ENCODE data around the gene DIAPH2. TPM values are rescaled to one million over a fixed set of nuclear protein-coding genes. Genes with fewer than 3 reads are reported as not detected.

DIAPH2 gene
- total RNA-seq, 4 donors from 2014 or later: 39.5 to 61.0 (median 56.5) TPM

DNA sequence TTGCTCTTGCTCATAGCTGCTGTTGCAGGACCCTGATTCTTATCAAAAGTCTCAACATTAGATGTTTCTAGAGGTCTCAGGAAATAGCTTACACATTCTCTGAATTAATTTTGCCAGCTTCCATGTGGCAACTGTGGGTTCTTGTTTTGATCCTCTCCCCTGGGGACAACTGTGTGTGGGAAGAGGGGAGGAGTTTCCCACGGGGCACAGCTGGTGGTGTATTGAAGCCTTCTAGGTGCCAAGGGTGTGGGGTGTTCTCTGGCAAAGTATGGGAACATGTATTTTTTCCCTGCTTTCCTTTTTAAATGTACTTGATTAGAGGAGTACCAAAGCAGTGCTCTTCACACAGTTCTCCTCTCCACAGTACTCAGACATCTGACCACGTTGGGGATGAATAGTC lies 411.7 kb downstream of the DIAPH2 start:
- intact Hi-C loops (cut with DNase I; ENCODE audit: low total_unique reads): no loop called here
- Histone ChIP-seq H3K4me1 (no peaks in the 10 kb centered on the region), H3K9me3 (no peaks in the 10 kb centered on the region), H3K36me3 (no peaks in the 10 kb centered on the region), H3K4me3 (no peak overlapping the region), H3K27me3 (no peaks in the 10 kb centered on the region), H3K27ac (no peak overlapping the region)
- DNase-seq: no peak
- in situ Hi-C loops (cut with MboI; ENCODE audit: low pct_ligation_motif_present in 1 of 4, low pct_unique_long_range_greater_than_20kb in 1 of 4, low sequenced_read_pairs in 3 of 4): no loop called here
- TF ChIP-seq, protein P1, sequence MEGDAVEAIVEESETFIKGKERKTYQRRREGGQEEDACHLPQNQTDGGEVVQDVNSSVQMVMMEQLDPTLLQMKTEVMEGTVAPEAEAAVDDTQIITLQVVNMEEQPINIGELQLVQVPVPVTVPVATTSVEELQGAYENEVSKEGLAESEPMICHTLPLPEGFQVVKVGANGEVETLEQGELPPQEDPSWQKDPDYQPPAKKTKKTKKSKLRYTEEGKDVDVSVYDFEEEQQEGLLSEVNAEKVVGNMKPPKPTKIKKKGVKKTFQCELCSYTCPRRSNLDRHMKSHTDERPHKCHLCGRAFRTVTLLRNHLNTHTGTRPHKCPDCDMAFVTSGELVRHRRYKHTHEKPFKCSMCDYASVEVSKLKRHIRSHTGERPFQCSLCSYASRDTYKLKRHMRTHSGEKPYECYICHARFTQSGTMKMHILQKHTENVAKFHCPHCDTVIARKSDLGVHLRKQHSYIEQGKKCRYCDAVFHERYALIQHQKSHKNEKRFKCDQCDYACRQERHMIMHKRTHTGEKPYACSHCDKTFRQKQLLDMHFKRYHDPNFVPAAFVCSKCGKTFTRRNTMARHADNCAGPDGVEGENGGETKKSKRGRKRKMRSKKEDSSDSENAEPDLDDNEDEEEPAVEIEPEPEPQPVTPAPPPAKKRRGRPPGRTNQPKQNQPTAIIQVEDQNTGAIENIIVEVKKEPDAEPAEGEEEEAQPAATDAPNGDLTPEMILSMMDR (IDR thresholded peaks at IDR 0.05): no peak
- no peak for TF ChIP-seq POLR2A (IDR thresholded peaks at IDR 0.05)
- no peak for TF ChIP-seq EP300 (IDR thresholded peaks at IDR 0.05; ENCODE audit: low read depth)
- no peak for TF ChIP-seq POLR2AphosphoS5 (IDR thresholded peaks at IDR 0.05)
- WGBS, 2 donors (ENCODE audit: low coverage in 1 of 2): 32% methylated on average over 2 of the region's 2 CpGs; no CpG with 5 or more reads in 1 of the 2 donors

DNA sequence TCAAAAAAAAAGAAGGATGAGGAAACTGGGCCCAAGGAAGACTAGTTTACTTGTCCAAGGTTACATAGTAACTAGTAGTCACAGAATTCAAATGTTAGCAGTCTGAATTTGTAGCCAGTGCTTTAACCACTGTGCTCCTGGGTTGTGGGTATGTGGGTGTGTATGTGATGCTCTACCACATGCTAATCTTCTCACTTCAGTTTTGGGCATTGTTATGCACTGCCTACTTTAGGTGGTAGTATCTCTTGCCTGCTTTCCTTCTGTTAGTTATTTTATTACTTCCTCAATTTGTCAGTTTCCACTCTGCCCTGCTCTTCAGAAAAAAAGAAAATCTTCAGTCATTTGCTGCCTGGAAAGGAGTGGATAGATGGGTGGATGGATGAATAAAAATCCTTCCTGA lies 418.3 kb downstream of the DIAPH2 start:
- H3K9me3 ChIP-seq: no peaks in the 10 kb centered on the region
- no peaks in the 10 kb centered on the region for H3K27me3 ChIP-seq
- no peak overlapping the region for H3K27ac ChIP-seq
- TF ChIP-seq, protein P1 (IDR thresholded peaks at IDR 0.05): no peak
- TF ChIP-seq POLR2A (IDR thresholded peaks at IDR 0.05) (no peak), EP300 (IDR thresholded peaks at IDR 0.05; ENCODE audit: low read depth) (no peak), POLR2AphosphoS5 (IDR thresholded peaks at IDR 0.05) (no peak)
- H3K4me3 ChIP-seq: no peak overlapping the region
- in situ Hi-C loops (cut with MboI; ENCODE audit: low pct_ligation_motif_present in 1 of 4, low pct_unique_long_range_greater_than_20kb in 1 of 4, low sequenced_read_pairs in 3 of 4): no loop called here
- no peaks in the 10 kb centered on the region for H3K4me1 ChIP-seq
- intact Hi-C loops (cut with DNase I; ENCODE audit: low total_unique reads): no loop called here
- no peak for DNase-seq
- no peaks in the 10 kb centered on the region for H3K36me3 ChIP-seq

DNA sequence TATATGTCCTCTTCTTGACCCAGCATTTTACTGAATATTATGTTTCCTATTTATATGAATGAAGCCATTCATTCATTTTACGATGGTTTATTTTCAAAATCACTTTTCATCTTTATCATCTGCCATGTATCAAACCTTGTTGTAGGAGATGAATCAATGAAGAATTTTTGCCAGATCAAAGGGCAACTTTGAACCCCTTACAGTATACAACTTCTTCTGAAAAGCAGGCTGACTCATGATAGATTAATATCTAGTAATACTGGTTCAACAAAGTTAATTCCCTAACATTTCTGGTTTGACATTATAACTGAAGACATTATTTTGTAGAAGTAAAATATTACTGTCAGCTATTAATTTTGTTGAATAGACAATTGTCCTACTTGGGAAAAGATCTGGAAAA lies 425.1 kb downstream of the DIAPH2 start:
- H3K9me3 ChIP-seq: no peaks in the 10 kb centered on the region
- H3K4me3 ChIP-seq: no peak overlapping the region
- TF ChIP-seq, protein P1 (IDR thresholded peaks at IDR 0.05): no peak
- TF ChIP-seq POLR2AphosphoS5 (IDR thresholded peaks at IDR 0.05) (no peak), EP300 (IDR thresholded peaks at IDR 0.05; ENCODE audit: low read depth) (no peak), POLR2A (IDR thresholded peaks at IDR 0.05) (no peak)
- no peak for DNase-seq
- no peaks in the 10 kb centered on the region for H3K36me3 ChIP-seq
- no peaks in the 10 kb centered on the region for H3K4me1 ChIP-seq
- WGBS, 2 donors (ENCODE audit: low coverage in 1 of 2): 82 to 100% methylated on average over 1 of the region's 1 CpG
- in situ Hi-C loops (cut with MboI; ENCODE audit: low pct_ligation_motif_present in 1 of 4, low pct_unique_long_range_greater_than_20kb in 1 of 4, low sequenced_read_pairs in 3 of 4) (no loop called here), intact Hi-C loops (cut with DNase I; ENCODE audit: low total_unique reads) (no loop called here)
- H3K27me3 ChIP-seq: no peaks in the 10 kb centered on the region
- no peak overlapping the region for H3K27ac ChIP-seq

DNA sequence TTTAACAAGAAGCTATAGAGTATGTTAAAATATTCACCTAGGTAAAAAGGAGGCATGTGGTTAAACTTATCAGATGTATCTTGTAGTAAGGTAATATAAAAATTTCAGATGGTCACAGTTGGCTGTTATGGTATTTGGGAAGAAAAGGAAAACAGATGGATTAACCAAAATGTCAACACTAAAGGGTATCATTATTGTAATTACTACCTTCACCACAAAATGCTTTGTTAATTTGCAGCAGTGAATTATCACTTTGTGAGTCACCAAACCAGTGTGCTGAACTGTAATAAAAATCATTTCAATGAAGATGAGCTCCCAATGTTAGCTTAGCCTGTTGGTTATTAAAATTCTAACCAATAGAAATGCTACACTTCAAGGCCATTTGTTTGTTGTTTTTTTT lies 432.9 kb downstream of the DIAPH2 start:
- intact Hi-C loops (cut with DNase I; ENCODE audit: low total_unique reads) (no loop called here), in situ Hi-C loops (cut with MboI; ENCODE audit: low pct_ligation_motif_present in 1 of 4, low pct_unique_long_range_greater_than_20kb in 1 of 4, low sequenced_read_pairs in 3 of 4) (no loop called here)
- H3K27me3 ChIP-seq: no peaks in the 10 kb centered on the region
- H3K27ac ChIP-seq: no peak overlapping the region
- no peaks in the 10 kb centered on the region for H3K36me3 ChIP-seq
- H3K4me3 ChIP-seq: no peak overlapping the region
- H3K9me3 ChIP-seq: no peaks in the 10 kb centered on the region
- no peak for TF ChIP-seq POLR2AphosphoS5 (IDR thresholded peaks at IDR 0.05)
- no peak for TF ChIP-seq EP300 (IDR thresholded peaks at IDR 0.05; ENCODE audit: low read depth)
- no peak for DNase-seq
- H3K4me1 ChIP-seq: no peaks in the 10 kb centered on the region

DNA sequence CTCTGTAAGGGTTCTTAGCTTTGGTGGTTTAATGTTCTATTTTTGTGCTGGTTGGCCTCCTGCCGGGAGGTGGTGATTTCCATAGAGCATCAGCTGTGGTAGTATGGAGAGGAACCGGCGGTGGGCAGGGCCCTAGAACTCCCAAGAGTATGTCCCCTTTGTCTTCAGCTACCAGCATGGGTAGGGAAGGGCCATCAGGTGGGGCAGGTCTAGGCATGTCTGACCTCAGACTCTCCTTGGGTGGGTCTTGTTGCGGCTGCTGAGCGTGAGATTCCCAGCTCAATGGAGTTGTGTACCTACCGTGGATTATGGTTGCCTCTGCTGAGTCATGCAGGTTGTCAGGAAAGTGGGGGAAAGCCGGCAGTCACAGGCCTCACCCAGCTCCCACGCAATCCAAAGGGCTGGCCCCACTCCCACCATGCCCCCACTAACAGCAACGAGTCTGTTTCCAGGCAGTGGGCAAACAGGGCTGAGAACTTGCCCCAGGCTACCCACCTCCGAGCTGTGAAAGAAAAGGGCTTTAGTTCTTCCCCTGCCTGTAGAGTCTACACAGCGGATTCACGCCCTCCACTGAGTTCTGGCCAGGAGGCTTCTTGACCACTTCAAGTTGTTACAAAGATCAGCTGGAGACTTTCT lies 434.9 kb downstream of the DIAPH2 start:
- Histone ChIP-seq H3K9me3 (no peaks in the 10 kb centered on the region), H3K4me3 (no peak overlapping the region), H3K36me3 (no peaks in the 10 kb centered on the region), H3K4me1 (no peaks in the 10 kb centered on the region), H3K27ac (no peak overlapping the region), H3K27me3 (no peaks in the 10 kb centered on the region)
- WGBS, 2 donors (ENCODE audit: low coverage in 1 of 2): 91% methylated on average over 12 of the region's 12 CpGs; no CpG with 5 or more reads in 1 of the 2 donors
- intact Hi-C loops (cut with DNase I; ENCODE audit: low total_unique reads): no loop called here
- in situ Hi-C loops (cut with MboI; ENCODE audit: low pct_ligation_motif_present in 1 of 4, low pct_unique_long_range_greater_than_20kb in 1 of 4, low sequenced_read_pairs in 3 of 4): no loop called here
- no peak for DNase-seq
- no peak for TF ChIP-seq POLR2AphosphoS5 (IDR thresholded peaks at IDR 0.05)
- TF ChIP-seq, protein P1 (IDR thresholded peaks at IDR 0.05): no peak
- TF ChIP-seq POLR2A (IDR thresholded peaks at IDR 0.05): no peak
- TF ChIP-seq EP300 (IDR thresholded peaks at IDR 0.05; ENCODE audit: low read depth): no peak
